Measurements from ENCODE around the gene MSRB1.
"Not testable (repeated sequence)": the region's sequence is repeated elsewhere in the genome, so short reads cannot be mapped to it uniquely, and the experiment has no call there.

MSRB1 gene

DNA sequence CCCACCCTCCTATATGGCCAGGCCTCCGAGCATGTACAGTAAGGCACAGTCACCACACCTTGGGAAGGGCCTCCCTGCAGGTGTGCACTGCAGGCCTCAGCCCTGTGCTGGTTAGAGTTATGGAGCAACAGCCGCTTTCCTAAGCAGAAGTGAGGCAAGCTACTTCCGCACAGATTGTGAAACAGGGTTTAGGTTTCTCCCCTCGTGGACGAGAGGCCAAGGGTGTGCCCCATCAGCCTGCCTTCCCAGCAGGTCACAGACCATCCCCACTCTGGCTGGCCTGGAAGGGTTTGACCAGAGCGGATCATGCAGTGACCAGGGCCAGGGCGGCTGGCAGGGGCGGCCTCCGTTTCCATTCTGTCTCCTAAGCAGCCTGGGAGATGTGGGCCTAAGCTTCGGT is 4.7 kb downstream of the MSRB1 start:
- no peak for DNase-seq

DNA sequence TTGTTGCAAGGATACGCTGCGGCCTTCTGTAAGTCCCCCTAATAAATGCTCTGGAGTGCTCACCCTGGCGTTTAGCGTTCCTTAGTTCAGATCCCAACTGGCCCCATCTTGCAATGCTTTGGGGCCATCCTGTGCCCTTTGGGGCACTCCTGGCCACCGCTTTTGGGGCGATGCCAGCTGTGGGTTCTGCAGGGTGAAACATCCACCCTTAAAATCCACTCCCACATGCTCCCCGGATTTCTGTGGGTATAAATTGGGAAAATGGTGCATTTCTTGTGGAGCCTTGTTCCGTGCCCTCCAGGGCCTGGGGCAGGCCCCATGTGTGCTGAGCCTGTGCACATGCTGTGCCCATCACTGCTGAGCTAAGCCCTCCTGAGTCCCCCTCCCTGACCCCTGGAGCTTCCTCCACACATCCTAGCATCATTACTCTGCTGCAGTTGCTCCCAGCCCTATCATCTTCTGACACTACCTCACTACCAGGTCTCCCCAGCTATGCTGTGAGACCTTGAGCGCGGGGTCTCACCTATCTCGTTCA is 6.0 kb downstream of the MSRB1 start:
- DNase-seq = no peak

DNA sequence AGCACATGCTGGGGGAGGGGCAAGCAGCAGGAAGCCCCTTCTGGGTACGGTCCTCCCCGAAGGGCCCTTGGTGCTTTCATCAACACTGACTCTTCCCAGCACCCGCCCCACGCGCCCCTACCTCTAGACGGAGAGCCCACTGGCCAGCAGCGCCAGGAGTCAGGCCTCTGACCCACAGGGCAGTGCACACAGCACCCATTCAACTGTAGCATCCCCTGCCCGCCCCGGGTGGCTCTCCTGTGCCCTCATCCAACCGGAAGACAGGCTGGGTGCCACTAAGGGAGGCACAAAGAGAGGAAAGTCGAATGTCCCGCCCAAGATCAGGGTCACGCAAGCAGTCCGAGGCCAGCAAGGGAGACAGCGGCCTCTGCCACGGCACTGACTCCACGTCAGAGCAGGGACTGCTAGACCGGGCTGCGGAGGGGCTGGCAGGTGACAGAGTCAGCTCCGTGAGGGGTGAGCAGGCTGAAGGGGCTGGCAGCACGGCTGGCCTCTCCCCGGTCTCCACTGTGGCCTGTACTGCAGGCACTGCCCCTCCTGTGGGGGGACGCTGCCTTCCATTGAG is 9.8 kb downstream of the MSRB1 start:
- no peak for DNase-seq

DNA sequence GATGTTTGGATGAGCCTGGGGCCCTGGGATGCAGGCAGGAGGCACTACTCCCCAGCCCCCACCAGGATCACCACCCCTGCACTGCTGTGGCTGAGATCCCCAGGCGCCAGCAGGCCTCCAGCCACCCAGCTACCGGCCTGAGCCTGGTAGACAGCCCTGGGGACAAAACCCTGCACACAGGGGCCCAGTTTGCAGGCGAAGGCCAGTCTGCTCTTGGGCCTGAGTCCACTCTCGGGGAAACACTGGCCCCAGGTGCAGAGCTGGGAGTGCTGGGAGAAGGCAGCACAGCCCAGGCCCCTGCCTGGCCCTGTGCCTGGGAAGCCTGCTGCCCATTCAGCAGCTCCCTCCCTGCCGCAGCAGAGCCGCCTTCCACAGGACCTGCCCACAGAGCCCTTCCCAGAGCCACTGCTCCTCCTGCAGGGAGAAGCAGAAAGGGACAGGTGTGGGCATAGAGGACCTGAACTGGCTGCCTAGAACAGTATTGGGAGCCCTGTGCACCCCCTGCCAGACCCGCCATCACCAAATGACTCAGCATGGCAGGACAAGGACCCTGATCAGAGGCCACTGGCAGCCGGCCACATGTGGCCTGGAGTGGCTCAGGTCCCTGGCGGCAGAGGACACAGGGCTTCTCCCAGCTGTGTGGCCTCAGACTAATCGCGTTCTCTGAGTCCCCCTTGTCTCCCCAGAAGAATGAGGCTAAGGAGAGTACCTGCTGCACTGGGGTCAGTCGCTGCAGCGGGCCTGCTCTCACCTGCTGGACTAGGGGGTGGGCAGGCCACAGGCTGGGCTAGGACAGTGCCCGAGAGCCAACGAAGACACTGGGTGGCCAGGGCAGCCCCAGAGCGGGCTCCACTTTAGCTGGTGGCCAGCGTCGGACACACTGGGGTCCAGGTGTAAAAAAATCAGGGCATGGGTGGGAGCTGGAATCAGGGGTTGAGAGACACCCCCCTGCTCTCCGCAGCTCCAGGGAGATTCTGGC is 10.7 kb downstream of the MSRB1 start:
- DNase-seq = no peak

DNA sequence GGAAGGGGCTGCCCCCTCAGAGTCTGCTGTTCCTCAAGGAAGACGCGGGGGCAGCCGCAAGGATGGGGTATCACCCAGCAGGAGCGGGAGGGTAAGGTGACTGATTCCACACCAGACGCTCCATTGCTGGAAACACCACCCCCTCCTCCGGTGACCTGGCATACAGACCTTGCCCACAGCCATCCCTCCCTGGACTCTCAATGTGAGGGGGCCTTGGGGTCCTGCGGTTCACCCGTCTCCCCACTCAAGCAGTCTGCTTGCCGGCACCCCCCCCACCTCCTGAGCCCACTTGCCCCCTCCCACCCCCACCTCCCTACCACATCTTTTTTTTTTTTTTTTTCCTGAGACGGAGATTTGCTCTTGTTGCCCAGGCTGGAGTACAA is 12.7 kb downstream of the MSRB1 start:
- DNase-seq = no peak

DNA sequence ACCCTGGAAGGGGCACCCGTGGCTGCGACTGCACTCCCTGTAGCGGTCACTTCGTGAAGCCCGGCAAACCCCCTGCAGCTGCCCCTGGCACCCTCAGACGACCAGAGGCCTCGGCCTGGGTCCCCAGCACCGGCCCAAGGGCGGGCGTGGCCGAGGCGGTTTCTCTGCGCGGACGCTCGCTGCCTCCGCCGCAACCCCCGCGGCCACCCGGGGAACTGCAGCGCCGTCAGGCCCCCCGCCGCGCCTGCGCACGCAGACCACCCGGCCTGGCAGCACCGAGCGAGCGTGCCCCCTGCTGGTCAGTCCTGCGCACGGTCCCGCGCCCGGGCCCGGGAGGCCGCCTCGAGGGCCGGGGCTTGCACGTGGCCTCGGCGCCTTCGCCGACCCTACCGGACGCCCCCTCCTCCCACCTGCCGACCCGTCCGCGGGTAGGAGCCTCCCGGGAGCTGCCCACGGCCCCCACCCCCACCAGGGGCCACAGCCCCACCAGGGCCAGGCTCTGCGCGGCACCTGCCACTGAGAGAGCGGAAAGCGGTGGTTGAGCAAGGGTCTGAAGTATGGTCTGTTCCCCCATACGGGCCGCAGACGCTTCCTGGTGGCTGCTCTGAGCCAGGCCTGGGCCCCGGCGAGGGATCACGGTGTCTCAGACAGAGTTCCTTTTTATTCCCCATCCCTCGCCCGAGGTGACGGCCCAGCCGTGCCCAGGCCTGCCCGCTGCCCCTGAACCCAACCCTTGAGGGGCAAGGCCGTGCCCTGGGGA is 13.2 kb downstream of the MSRB1 start:
- peak; percentile 79 for DNase-seq

DNA sequence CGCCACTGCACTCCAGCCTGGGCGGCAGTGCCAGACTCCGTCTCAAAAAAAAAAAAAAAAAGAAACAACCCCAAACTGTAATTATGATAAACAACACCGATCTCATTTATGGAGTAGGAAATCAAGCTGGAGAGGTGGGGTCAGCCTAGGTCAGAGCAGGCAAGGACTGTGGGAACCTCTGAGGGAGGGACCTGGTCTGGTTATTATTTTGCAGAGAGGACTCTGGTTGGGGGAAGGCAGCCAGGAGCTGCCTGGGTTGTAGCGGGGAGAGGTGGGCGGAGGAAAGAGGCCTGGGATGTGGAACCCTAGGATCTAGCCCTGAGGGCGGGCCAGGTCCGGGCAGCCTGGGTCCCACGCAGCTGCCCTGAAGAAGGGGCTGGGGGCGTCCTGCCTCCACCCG is 13.9 kb downstream of the MSRB1 start:
- peak; percentile 28 for DNase-seq

DNA sequence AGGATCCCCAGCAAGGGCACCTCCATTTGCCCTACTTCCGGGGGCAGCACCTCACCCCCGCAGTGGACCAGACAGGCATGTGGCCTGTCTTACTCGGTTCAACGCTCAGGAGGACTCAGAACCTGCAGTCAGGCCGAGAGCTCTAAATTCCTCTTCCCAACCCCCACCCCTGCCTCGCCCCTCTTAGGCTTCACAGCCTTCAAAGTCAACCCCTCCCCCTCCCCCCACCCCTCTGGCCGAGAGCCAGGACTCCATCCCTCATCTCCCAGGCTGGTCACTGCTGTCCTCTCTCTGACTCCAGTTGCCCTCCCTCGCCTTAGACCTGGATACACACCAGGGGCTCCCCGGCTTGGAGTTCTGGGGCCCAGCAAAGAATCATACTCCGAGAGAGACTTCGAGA is 16.7 kb downstream of the MSRB1 start:
- DNase-seq = no peak

DNA sequence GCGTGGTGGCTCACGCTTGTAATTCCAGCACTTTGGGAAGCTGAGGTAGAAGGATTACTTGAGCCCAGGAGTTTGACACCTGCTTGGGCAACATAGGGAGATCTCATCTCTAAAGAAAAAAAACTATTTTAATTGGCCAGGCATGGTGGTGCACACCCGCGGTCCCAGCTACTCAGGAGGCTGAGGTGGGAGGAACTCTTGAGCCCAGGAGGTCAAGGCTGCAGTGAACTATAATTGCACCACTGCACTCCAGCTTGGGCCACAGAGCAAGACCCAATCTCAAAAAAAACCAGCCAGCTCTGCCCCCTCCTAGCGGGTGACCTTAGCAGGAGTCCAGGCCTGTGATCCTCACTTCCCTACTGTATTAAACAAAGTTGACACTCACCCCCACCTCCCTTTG is 18.9 kb downstream of the MSRB1 start:
- DNase-seq = no peak

DNA sequence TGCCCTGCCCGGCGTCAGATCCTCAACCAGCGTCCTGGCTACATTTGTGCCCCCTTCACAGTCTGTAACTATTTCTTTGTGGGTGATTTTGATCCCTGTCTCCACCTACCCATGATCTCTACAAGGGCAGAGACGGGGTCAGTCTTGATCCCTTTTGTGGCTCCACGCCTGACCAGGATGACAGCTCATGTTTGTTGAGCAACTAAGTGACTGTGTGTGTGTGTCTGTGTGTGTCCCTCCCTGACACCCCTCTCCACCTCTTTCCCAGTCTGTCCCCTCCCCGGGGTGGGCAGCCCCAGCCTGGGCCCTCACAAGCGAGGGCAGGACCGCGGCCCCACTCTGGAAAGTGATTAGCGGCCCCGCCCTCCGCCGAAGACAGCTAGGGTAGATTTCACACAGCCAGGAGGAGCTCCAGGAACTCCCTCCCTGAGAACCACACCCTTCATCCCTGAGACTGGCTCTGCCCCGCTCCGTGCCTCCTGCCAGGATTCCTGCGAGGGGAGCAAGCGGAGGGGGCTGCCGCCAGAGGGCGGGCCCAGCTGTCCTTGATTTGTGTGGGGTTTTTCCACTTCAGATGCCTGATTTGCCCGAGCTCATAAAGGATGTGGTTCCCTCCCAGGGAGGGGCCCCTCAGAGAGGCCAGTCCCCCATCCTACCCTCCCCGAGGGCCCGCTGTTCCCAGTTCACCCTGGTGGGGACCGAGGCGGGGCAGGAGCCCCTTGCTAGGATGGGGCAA is 19.5 kb downstream of the MSRB1 start:
- DNase-seq = peak; percentile 45

DNA sequence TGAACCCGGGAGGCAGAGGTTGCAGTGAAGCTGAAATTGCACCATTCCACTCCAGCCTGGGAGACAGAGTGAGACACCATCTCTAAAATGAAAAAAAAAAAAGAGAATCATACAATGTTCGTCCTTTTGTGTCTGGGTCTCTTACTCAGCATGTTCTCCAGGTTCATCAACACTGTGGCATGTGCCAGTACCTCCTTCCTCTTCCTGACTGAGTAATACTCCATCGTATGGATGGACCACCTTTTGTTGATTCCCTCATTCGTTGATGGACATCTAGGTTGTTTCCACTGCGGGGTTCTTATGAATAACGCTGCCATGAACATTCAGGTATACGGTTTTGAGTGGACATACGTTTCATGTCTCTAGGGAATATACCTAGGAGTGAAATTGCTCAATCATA is 20.6 kb downstream of the MSRB1 start:
- DNase-seq = no peak

DNA sequence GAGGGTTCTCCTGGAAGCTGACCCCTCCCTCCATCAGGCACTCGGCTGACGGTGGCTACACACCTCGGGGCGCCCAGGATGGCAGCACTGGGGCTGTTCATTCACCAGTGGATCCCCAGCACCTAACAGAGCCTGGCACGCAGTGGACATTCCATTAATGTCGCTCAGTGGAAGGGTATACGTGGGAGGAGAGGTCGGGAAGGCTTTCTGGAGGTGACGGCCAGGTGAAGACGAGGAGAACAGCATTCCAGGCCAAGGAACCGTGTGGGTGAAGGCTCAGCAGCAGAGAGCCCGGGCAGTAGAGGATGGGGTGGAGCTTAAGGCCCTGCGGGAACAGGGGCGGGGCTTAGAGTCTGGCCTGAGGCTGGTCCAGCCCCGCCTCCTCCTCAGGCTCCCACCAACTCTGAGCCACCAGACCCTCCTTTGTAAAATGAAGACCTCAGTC is 22.2 kb downstream of the MSRB1 start:
- DNase-seq = no peak

DNA sequence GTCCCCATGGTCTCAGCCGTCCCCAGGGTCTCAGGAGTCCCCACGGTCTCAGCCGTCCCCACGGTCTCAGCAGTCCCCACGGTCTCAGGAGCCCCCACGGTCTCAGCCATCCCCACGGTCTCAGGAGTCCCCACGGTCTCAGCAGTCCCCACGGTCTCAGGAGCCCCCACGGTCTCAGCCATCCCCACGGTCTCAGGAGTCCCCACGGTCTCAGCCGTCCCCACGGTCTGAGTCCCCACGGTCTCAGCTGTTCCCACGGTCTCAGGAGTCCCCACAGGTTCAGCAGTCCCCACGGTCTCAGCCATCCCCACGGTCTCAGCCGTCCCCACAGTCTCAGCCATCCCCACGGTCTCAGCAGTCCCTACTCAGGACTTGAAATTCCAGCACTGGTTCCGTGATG is 22.9 kb downstream of the MSRB1 start:
- DNase-seq = not testable (repeated sequence)

DNA sequence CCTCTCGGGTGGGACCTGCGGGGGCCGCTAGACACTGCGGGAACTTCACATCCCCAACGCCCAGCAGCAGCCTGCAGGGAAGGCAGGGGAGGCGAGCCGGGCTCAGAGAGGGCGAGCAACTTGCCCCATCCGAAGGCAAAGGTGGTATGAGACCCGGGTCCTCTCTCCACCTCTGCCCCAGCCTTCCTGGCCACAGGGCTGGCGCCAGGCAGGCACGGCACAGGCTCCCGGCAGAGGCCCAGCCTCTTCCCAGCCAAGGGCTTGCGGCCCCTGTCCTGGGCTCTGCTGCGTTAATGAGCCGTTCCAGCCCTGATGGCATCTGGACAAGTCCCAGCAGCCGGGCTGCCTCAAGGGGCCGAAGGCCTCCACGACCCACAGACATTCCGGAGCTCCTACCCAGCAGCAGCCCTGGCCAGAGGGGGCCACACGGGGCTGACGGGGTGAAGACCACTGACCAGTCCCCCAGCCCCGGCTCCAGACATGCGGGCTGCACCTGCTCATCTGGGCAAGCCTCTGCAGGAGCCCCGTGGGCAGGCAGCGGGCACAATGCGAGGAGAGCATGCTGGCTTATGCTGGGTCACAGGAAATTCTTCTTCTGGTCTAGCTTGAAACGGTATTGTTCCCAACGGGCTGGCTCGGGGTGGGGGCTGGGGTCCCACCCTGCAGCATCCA is 23.5 kb downstream of the MSRB1 start:
- no peak for DNase-seq

DNA sequence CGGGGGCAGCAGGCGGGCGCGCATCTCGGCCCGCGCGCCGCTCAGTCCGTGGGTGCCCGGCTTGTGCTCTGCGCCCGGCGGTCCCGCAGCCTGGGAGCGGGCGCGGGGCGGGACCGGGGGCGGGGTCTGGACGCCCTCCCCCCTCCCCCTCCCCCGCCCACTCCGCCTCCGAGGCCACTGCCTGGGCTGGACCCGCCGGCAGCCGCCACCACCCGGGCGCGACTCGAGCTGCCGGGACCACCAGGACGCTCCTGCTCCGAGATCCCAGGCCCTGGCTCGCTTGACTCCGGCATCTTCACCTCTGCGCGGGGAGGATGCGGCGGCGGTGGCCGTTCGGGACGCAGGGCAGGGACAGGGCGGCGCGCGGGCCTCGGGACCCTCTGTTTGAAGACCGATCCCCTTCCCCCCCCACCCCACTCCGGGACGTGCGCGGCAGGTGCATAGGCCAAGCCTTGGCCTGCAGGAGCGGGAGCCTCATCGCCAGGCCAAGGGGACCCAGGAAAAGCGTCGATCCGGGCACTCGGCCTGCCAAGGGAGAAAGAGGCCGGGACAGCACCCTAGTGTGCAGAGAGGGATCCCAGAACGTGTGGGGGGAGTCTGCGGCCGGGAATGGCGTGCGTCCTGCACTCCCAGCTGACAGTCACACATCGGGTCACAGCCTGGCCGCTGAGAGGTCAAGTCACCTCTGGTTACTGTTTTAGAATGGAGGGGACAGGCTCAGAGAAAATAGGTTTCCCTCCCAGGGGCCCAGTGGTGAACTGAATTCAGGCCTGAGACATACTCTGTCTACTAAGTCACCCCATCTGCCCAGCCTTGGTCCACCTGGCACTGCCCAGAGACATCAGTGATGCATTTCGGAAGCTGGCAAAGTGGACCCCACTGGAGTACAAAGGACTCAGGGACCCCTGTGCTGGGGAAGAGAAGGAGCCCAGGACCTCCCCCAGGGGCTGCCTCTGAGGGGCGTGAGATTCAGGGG is 24.4 kb downstream of the MSRB1 start, which contains the start of gene HS3ST6:
Gene HS3ST6 (minus strand): TSS at position 65 of the 976 bp plus-strand sequence. CDS start 92 bp downstream, outside the sequence.
- no peak for DNase-seq

DNA sequence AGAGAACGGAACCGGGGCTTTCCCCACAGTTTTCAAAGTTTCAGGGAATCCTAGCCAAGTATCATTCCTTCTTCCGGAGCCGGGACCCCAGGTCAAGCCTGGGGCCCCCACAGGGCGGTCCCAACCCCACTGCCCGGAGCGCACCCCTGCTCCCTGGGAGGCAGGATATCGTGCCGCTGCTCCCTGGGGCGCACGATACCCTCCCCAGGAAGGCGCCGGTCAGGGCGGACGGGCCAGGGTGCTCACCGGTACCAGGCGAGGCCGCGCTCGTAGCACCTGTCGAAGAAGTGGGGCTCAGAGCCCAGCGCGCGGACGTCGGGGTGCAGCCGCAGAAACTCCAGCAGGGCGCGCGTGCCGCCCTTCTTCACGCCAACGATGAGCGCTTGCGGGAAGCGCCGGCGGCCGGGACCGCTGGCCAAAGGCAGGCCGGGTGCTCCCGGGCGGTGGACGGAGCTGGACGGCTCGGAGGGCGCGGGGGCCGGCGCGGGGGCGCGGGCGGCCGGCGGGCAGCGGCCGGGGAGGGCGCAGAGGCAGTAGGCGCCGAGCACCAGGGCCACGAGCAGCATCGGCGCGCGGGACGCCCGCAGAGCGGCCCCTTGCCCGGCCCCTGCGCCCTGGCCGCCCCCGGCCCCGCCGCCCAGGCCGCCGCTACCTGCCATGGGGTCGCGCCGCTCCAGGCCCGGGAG is 25.2 kb downstream of the MSRB1 start:
- no peak for DNase-seq

DNA sequence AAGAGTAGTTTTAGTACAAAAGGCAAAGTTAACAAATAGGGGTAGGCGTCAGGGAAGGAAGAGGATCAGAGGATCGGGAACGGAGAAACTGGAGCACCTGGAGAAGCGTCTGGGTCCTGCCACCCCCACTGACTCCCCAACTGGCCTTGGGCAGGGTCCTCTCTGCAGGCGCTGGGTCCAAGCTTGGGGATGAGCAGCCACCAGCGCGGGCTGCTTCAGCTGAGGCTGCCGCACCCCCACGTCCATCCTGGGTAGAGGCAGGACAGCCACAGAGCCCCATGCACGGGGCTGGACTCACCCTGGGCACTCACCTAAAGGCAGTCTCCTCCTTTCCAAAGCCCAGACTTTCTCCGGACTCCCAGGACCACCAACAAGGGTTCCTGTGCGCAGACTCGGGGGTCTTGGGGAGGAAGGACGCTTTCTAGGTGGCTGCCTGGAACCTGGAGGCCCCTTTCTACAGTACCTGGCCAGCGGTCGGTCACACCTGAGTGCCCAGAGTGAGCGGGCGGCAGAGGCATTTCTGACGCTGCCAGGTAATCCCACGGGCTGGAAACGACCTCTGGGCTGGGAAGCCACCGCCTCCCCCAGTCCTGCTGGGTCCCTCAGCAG is 25.8 kb downstream of the MSRB1 start:
- no peak for DNase-seq

DNA sequence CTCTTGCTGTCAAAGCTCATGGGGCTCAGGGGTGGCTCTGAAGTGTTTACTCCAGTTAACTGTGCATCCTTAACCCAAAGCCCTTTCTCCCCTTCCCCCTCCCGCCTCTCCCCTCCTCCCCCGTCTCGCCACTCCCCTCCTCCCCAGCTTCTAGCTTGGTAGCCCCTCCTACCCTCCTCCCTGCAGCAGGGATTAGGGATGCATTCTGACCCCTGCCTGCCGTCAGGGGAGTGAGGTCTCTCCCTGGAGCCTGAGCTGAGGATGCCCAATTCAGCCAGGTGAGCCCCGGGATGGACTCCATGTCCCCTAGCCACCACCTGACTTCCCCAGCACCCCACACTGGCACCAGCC is 26.4 kb downstream of the MSRB1 start:
- no peak for DNase-seq

DNA sequence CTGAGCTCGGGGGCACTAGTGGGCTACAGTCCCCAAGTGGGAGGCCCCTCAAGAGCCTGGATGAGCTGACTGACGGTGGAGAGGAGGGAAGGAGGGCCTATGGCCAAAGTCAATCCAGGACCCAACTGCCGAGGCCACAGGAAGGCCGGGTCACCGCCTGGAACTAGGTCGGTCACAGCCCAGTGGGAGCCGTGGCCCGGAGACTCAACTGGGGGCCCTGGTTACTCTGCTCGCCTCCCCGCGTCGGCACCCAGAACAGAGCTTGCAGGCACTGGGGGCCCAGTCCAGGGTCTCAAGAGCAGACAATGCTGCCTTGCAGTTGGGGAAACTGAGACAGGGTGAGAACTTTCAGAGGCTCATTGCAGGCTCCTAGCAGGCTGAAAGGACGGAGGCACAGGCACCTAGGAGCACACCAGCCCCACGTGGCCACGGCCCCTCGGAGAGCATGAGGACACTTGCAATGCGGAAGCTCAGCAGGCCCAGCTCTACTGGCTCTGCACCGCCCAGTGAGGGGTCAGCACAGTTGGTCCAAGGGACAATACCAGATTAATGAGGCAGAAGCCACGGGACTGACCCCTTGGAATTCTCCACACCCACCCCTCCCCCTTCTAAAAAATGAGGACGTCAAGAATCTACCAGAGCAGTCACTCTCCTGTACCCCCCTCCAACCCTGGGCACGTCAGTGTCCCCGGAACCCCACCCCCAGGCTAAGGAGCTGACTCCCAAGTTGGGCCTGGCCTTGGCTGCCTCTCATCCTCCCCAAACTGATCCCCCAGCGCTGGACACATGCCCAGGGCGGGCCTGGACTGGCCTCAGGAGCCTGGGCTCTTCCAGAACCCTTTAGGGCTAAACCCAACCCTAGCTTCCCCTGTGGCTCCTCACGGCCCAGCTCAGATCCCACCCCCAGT is 27.0 kb downstream of the MSRB1 start:
- DNase-seq = no peak

Measured in fibroblast of upper back skin (primary cell).